ENCODE data around the gene TOR2A.

The TOR2A gene

DNA sequence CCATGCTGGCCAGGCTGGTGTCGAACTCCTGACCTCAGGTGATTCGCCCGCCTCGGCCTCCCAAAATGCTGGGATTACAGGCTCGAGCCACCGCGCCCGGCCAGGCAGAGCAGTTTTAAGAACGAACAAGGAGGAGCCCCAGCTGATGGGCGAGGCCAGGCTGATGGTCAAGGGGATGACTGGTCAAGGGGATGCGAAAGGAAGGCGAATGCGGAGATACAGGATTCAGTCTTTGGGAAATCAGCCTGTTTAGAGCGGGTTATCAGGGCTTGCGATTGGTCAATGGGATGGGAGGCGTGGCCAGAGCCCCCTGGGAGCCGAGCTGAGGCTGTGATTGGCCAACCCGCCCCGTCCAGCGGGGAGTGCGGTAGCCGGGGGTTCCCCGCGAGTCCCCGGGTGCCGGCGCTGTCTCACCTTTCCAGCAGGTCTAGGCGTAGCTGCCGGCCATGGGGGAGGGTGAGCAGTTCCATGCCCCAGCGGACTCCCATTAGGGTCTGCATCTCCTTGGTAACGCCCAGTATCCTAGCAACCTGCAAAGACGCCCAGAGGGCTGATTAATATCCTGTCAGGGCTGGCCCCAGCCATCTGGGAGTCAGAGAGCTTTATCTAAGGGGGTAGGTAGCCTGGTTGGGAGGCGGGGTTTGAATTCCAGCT is 7.5 kb upstream of the TOR2A start:
- DNase-seq, result peak; percentile 72

DNA sequence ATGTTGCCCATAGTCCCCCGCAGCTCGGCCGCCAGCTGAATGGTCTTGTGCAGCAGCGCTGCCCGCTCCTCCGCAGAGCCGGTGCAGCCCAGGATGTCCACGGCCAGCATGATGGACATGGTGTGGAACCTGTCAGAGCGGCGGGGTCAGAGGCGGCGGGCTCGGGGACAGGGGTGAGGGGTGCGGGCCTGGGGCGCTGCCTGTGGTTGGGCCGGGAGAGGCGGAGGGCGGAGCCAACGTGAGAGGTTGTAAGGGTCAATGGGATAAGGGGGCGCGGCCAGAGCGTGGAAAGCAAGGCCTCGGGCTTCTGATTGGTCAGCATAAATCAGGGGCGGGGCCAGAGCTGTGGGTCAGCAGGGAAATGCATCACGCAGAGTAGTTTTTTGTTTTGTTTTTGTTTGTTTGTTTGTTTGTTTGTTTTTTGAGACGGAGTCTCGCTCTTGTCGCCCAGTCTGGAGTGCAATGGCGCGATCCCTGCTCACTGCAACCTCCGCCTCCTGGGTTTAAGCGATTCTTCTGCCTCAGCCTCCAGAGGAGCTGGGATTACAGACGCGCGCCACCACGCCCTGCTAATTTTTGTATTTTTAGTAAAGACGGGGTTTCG is 6.8 kb upstream of the TOR2A start:
- DNase-seq, result peak; percentile 34

DNA sequence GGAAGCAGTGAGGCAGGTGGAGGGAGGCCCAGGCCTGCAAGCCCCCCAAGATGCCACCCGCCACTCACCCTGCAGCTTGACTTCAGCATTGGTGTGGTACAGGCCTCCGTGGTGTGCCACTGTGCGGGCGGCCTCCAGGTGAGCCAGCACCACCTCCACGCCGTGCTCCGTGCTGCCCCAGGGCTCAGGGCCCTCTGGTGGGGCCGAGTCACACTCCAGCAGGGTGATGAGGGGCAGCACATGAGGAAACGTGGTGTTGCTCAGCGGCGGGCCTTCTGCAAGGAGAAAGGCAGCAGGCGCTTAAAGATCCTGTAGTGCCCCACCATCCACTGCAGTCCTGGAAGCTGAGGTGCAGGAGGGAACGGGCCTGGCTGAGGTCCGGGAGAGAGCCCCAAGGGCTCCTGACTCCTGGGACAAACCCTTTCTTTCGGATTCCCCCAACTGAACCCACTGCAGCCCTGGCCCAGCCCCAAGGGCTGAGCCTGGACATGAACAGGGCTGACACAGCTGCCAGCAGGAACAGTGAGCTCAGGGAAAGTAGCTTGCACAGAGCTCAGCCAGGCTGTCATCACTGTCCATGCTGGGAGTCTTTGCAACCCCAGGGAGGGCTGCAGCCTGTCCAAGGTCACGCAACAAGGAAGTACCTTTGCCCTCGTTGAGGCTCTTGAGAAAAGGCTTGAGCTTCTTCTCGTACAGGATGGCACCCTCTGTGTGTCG is 4.7 kb upstream of the TOR2A start:
- no peak for DNase-seq

DNA sequence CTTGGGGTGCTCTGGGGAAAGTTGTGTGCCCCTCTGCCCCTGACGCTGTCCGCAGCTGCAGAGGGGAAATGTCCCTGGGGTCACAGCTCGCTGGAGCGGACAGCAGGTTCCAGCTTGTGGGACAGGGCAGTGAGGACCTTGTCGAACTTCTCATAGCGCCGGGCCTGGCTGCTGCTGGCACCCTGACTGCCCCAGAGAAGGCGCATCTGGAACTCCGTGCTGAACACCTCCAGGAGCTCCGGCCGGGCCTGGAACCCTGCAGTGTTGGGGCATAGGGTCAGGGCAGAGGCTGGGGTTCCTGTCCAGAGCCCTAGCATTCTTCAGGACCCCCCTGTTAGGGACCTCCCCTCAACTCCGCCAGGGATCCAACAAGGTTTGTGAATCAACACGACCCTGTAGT is 3.6 kb upstream of the TOR2A start:
- DNase-seq, result no peak

DNA sequence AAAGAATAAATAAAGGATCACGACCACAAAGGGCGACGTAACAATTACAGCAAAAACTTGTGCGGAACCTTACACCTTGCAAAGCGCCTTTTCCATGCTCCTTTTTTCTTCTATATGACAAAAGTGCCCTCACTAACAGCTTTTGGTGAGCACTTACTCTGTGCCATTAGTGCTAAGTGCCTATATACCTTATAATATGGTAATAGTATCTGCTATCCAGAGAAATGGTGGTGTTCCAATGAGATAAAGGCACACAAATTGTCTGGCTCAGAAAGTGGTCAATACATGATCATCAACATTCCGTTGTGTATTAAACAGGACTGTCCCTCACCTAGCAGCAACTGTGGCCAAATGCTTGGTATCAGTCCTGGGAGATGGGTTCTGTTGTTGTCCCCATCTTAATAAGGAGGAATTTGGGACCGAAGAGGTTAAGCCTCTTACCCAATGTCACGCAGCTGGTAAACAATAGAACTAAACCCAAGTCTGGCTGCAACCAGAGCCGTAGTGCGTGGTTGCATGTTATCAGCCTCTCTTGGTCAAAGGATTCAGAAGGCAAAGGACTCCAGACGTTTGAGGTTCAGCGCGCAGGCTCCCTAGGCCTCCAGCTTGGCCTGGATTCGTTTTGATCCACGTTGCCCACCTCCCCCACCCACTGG is 564 bp upstream of the TOR2A start:
- DNase-seq, result no peak

DNA sequence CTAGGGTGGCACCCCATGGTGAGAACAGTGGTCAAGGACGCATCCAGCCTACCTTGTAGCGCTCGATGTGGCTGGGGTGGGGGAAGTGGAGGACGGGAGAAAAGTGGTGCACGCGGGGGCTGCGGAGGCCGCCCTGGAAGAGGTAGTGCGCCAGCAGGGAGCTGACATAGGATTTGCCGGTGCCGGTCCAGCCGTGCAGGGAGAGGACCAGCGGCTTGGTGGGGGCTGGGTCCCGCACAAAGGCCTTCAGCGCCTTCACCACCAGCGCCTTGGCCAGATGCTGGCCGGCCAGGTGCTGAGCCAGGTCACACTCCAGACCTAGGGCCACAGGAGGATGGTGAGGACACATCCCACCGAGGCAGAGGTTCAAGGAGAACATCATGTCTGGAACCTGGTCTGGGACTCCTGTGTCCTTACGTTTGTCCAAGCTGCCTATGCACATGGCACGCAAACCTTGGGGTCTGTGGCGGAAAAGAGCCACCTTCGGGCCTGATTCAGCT is 797 bp downstream of the TOR2A start:
- DNase-seq, result no peak

DNA sequence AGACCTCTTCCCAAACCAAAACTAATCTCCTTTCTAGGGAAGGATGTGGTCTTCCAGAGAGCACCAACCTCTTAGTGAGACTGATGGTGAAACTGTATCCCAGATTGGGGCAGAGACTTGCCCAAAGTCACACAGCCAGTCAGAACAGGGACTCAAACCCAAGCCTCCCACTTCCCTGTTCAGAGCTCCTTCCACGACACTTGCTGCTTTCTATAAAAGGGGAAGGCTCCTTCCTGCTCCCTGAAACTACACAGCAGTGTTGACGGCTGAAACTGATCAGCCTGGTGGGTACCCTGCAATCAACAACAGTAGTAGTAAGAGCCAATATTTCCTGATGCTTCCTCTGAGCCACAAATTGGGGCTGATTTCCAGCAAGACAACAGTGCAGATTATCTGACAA is 1.5 kb downstream of the TOR2A start:
- no peak for DNase-seq

DNA sequence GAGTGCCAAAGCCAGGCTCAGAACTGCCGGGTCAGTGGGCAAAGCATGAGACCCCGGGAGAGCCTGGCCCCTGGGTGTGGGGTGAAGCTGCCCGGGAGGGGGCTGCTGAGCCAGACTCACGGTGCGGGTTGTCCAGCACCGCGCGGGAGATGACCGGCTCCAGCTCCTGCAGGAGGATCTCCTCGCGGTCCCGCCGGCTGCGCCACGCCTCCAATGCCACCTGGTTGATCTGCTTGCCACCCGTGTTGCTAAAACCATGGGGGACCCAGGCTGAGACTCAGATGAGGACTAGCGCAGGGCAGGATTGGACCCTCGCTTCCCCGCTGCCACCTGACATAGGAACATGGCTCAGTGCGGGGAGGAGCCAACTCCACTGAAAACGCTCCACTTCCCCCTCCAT is 2.6 kb downstream of the TOR2A start:
- no peak for DNase-seq

DNA sequence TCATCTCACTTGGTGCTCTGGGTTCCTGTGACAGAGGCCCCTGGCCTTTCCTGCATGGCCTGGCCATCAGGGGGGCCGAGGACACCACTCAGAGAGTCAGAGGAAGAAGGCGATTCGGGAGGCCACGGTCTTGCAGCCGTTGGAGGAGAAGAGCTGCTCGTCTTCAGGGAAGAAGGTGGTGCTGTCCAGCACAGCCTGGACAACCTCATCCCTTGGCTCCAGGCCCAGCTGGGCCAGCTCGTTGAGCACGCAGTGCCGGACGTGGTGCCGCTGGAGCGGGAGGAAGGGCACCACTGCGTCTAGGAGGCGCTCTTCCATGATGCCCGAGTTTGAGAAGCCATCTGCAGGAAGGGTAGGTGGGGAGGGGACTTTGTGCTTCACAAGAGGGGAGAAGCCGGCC is 3.2 kb downstream of the TOR2A start:
- DNase-seq, result no peak

DNA sequence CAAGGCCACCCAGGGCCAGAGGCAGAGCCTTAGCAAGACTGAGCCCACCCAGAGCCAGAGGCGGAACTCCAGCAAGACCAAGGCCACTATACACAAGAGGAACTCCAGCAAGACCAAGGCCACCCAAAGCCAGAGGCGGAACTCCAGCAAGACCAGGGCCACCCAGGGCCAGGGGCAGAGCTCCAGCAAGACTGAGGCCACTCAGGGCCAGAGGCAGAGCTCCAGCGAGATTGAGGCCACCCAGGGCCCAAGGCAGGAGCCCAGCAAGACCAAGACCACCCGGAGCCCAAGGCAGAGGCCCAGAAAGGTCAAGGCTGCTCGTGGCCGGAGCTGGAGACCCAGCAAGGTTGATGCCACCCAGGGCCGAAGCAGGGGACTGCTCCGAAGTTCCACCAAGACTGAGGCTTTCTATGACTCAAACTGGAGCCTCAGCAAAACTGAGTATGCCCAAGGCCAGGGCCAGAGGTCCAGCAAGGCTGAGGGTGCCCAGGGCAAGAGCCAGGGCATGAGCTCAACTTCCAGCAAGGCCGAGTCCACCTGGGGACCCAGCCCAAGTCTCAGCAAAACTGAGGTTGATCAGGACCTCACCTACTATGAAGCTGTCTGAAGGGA is 4.2 kb downstream of the TOR2A start:
- DNase-seq, result no peak

DNA sequence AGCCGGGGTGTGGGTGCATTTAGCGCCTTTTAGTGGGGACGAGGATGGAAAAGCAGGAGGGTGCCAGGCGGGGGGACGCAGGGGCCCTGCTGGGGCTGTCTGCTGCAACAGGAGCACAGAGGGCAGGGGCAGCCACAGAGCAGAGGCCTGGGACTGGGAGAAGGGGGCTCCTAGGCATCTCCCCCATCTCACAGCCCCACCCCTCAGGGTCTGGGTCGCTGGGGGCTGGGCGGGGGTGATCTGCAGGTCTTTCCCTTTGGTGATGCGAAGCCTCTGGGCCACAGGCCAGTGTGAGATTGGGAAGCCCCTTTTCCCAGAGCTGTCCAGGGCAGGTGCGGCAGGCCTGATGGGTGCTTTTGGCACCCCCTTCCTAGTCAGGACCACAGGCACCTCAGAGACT is 4.8 kb downstream of the TOR2A start:
- no peak for DNase-seq

DNA sequence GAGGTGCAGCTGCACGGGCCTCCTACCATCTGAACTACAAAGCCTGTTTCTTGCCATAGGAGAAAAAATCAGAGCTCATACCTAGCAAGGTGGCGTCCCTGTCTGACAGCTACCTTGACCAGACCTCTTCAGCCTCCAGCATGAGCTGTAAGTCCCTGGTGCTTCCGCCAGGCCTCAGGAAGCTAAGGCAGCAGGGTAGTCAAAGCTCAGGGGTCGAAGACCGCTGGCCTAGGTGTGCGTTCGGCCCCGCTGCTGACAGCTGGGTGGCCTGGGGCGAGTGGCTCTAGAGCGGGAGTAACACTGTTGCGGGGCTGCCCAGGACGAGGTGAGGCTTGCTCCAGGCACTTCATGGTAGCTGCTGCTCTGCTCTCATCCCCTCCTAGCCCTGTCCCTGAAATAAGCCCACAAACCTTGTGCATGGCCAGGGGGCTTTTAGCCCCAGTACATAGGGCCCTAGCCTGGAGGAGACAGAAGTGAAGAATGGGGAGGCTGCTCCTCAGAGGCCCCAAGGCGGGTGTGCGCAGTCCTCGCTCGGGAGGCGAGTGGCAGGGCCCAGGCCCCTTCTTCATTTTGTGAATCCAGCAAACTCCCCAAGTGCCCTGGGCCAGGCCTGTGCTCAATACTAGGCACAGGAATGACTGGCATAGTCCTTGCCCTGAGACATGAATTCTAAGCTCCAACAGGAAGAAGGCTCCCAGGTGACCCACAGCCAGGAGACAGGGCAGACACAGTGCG is 5.4 kb downstream of the TOR2A start:
- DNase-seq, result no peak

DNA sequence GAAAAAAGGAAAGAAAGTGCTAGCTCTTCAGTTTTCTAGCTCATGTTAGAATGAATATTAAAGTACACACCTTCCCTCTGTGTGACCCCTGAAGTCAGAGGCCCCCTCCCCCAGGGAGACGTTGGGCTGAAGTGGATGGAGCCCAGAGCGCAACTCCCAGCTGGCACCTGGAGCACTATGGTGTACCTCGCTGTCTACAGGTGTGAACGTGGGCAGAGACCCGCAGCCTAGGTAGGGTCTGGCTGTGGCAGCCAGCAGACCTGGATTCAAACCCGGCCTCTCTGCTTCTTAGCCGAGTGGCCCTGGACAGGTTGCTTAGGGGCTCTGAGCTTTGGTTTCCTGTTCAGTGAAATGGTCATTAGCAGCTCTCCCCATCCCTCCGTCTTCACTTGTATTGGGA is 6.3 kb downstream of the TOR2A start:
- DNase-seq, result no peak

DNA sequence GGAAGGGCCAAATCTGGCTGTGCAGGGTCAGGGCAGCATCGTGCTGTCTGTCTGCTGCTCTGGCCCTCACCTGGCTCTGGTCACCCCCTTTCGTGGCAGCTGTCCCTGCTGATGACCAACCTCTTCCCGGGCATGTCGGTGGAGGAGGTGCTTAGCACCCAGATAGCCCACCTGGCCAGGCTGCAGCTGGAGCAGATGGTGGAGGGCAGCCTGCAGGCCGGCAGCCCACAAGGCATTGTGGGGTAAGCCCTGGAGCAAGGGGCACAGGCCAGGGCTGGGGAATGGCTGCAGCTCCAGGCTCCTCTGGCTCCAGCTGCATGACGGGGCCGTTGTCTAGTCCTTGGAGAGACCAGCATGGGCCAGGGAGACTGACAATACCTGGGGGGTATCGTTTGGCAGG is 8.2 kb downstream of the TOR2A start:
- DNase-seq, result no peak

DNA sequence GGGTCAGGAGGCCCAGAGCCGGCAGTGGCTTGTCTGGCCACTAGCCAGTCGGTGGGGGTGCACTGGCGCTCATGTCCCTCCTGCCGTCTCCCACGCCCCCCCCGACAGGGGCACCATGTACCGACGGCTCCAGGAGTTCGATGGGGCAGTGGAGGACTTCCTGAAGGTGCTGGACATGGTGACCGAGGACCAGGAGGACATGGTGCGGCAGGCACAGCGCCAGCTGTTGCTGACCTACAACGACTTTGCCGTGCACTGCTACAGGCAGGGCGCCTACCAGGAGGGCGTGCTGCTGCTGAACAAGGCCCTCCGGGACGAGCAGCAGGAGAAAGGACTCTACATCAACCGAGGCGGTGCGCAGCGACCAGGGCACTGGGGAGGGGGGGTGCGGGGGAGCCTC is 11.1 kb downstream of the TOR2A start:
- DNase-seq, result no peak

DNA sequence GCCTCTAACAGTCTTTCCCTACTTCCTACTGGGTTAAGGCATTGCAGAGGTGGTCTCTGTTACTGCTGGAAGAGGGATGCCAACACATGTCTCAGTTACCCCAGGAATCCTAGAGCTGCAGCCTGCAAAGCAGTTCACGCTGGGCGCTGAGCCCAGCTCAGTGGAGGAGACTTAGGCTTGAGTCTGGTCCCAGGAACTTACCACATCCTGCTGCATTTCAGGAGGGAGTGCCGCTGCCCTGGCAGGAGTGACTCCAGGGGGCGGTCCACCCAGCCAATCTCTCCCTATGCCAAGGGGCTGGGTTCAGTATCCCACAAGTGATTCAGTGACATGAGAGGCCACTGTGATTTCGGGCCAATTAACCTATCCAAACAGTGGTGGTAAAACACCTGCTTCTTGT is 11.7 kb downstream of the TOR2A start:
- DNase-seq, result peak; percentile 58

DNA sequence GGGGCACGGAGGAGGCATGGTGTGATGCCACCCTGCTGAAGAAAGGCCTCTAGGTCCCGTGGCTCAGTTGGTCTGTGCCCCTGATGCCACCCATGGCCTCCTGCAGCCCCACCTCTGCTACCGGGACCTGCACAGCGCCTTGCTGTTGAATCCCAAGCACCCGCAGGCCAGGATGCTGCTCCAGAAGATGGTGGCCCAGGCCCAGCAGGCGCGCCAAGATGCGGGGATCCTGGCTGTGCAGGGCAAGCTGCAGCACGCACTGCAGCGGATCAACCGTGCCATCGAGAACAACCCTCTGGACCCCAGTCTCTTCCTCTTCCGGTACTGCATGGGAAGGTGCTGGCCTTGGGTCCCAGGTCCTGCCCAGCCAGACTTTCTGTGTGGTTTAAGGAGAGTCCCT is 12.1 kb downstream of the TOR2A start:
- DNase-seq, result no peak

DNA sequence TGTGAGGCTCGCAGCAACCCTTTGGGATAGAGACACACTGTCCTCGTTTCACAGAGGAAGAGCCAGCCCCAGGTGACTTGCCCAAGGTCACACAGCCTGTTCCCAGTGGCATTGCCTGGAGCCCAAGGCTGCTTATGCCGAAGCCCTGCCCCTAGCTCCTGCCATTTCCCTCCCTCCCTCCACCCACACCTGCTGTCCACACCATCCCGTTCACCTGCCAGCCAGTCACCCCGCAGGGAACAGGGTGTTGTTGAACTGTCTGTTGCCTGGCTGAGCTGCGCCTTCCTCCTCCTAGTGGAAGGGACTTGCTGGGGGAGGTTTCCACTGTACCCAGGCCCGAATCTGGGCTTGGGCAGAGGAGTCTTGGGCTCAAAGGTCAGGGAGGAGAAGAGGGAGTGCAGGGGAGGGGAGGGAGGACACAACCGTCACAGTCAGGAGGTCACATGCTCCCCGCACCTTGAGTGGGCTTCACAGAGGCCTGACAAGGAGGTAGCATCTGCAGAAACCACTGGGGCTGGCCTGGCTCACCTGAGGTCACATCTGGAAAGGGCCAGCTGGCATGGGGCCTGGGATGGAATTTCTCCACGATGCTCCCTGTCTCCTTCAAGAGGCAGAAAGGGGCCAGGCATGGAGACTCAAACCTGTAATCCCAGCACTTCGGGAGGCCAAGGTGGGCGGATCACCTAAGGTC is 12.9 kb downstream of the TOR2A start:
- no peak for DNase-seq

DNA sequence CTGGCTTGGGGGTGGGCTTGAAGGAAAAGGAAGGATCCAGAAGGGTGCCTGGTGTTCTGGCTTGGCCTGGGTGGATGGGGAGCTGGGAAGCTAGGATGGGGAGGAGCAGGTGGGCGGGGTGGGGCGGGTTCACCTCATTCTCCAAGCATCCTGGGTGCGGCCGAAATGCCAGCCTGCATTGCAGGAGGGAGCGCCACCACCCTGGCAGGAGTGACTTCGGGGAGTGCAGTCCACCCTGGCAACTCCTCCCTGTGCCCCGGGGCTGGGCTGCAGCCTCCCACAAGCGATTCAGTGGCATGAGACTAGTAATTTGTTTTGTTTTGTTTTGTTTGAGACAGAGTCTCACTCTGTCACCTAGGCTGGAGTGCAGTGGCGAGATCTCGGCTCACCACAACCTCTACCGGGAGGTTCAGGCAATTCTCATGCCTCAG is 13.7 kb downstream of the TOR2A start:
- no peak for DNase-seq

DNA sequence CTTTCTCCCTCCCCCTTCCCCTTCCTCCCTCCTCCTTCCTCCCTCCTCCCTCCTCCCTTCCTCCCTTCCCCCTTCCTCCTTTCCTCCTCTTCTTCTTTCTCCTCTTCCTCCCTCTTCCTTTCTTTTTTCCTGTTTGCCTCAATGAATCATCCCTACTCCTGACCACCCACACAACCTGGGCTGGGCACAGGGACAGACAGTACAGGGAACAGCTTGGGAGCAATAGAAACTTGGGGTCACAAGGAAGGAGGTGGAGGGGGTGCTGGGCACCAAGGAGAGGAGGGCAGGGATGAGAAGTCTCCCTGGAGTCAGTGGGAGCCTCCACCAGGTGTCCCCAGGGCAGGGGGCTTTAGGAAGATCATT is 14.2 kb downstream of the TOR2A start:
- DNase-seq, result no peak

DNA sequence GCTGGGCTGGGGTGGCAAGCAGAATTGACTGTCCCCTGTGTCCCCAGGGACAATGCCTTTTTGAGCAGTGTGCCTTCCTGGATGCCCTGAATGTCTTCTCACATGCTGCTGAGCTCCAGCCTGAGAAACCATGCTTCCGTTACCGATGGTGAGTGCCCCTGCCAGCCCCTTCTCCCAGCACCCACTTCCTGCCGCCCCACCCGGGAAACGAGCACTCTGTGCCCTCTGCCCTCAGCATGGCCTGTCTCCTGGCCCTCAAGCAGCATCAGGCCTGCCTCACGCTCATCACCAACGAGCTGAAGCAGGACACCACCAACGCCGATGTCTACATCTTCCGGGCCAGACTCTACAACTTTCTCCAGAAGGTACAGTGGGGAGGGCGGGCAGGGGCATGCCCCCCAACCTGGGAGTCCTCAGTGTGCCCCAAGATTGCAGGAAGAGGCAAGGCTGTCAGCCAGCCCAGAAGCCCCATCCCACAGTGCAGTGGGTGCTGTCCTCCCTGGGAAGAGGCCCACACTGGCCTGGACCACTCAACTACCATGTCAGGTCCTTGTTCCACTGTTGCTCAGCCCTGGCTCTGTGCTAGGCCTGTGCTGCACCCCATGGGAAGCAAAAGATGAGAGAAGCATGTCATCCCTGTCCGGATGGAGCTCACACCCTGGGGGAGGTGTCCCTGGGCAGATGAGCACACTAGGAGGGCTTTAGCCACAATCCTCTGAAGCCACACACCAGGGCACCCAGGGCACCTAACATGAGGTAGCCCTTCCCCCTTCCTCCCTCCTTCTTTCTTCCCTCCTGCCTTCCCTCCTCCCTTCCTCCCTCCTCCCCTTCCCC is 14.8 kb downstream of the TOR2A start:
- no peak for DNase-seq
